Loucy (cell line): ENCODE data around the gene ZDHHC7.

ENCODE experiments used
- H2AFZ ChIP-seq: fragments of 200-600 bp; sonication (generic); 2 replicates; pipeline ENCODE4 v1.6.0; 2016; ENCODE audit warnings: antibody characterized with exemption, mild to moderate bottlenecking, low read length, moderate library complexity
- H3F3A ChIP-seq: fragments of 200-600 bp; 2 replicates; pipeline ENCODE4 v1.6.0; 2016; ENCODE audit warnings: antibody characterized with exemption, low read depth, mild to moderate bottlenecking
- H3K27me3 ChIP-seq: fragments of 200-600 bp; sonication (generic); 2 replicates; pipeline ENCODE4 v1.6.1; 2014; ENCODE audit warnings: low read length, mild to moderate bottlenecking; ENCODE audit not compliant: insufficient read depth, poor library complexity, severe bottlenecking
- H3K36me3 ChIP-seq: fragments of 200-600 bp; sonication (generic); 2 replicates; pipeline ENCODE4 v1.6.1; 2016; ENCODE audit warnings: low read length; ENCODE audit not compliant: insufficient read depth
- H3K4me1 ChIP-seq: fragments of 200-600 bp; sonication (generic); 2 replicates; pipeline ENCODE4 v1.5.1; 2014; ENCODE audit warnings: low read length, mild to moderate bottlenecking; ENCODE audit not compliant: insufficient read depth, poor library complexity, severe bottlenecking
- H3K4me2 ChIP-seq: fragments of 200-600 bp; sonication (generic); 2 replicates; pipeline ENCODE4 v1.6.0; 2014; ENCODE audit warnings: antibody characterized with exemption, low read length, low read depth, mild to moderate bottlenecking; ENCODE audit not compliant: poor library complexity, severe bottlenecking
- H3K4me3 ChIP-seq: fragments of 200-600 bp; sonication (generic); 2 replicates; pipeline ENCODE4 v1.5.1; 2014; ENCODE audit warnings: low read length, mild to moderate bottlenecking, mixed read lengths; ENCODE audit not compliant: poor library complexity, severe bottlenecking
- H3K79me2 ChIP-seq: fragments of 200-600 bp; sonication (generic); 2 replicates; pipeline ENCODE4 v1.6.1; 2014; ENCODE audit warnings: low read length; ENCODE audit not compliant: insufficient read depth
- H3K9ac ChIP-seq: fragments of 200-600 bp; sonication (generic); 2 replicates; pipeline ENCODE4 v1.6.0; 2014; ENCODE audit warnings: mild to moderate bottlenecking, low read depth, low read length, moderate library complexity; ENCODE audit not compliant: poor library complexity, severe bottlenecking
- H3K9me2 ChIP-seq: fragments of 200-600 bp; sonication (generic); replicated peaks from 2 replicates; pipeline ENCODE4 v1.6.1; 2016; ENCODE audit warnings: low read depth, low read length, mixed read lengths
- H3K9me3 ChIP-seq: fragments of 200-600 bp; sonication (generic); 2 replicates; pipeline ENCODE4 v1.6.1; 2014; ENCODE audit warnings: mild to moderate bottlenecking, antibody characterized with exemption, low read length, low read depth; ENCODE audit not compliant: insufficient read depth
- H4K20me1 ChIP-seq: fragments of 200-600 bp; sonication (generic); 2 replicates; pipeline ENCODE4 v1.6.0; 2014; ENCODE audit warnings: antibody characterized with exemption, low read length, mild to moderate bottlenecking; ENCODE audit not compliant: insufficient read depth, poor library complexity, severe bottlenecking
- CTCF ChIP-seq: fragments of 200-600 bp; sonication (generic); conservative IDR thresholded peaks from 2 replicates; pipeline ENCODE4 v1.5.1; 2014; ENCODE audit warnings: mild to moderate bottlenecking, antibody characterized with exemption, low read length
- EZH2phosphoT487 ChIP-seq: fragments of 200-600 bp; IDR thresholded peaks from 2 replicates; pipeline ENCODE4 v1.6.1; 2018; ENCODE audit warnings: antibody characterized with exemption, mild to moderate bottlenecking, moderate library complexity, borderline replicate concordance

The ZDHHC7 gene

DNA sequence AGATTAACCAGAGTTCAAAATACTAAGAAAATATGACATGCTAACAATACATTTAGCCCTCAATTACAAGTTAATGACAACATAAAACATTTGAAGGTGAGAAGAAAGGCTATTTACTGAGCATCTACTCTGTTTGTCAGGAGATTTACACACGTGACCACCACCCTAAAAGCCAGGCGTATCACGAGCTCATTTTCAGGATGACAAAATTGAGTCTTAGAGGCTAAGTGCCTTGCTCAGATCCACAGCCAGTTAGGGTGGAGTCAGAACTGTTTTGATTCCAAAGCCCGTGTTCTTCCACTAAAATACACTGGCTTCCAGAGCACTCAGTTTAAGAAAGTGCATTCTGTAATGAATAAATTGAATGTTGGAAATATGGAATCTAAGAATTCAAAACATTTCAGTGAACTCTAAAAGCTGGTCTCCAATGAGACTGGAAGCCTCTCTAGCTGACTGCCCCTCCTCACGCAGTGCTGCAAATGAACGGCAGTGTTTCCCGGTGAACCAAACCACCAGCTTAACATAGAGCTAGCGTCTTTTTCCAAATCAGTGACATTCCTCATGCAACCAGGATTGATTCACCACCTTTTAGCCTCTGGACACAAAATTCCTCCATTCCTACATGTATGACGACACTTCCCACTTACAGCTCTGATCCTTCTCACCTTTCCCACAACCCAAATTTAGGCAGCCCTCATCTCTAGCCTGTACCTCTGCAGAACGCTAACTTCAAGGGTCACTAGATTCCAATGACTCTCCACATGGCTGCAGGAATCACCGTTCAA lies 5.9 kb downstream of the ZDHHC7 start:
- Histone ChIP-seq H3K4me2 (peak overlapping the region; percentile 59), H3K9me3 (no peaks in the 10 kb centered on the region), H2AFZ (no peak overlapping the region), H3K36me3 (no peaks in the 10 kb centered on the region), H3K79me2 (peaks cover 85% of the 10 kb centered on the region), H3K9ac (no peak overlapping the region), H3K4me1 (peaks cover 38% of the 10 kb centered on the region), H3K4me3 (peak overlapping the region; percentile 3), H3F3A (no peaks in the 10 kb centered on the region), H4K20me1 (peaks cover 29% of the 10 kb centered on the region), H3K27me3 (no peaks in the 10 kb centered on the region), H3K9me2 (no peaks in the 10 kb centered on the region)
- no peak for TF ChIP-seq EZH2phosphoT487
- no peak for TF ChIP-seq CTCF

DNA sequence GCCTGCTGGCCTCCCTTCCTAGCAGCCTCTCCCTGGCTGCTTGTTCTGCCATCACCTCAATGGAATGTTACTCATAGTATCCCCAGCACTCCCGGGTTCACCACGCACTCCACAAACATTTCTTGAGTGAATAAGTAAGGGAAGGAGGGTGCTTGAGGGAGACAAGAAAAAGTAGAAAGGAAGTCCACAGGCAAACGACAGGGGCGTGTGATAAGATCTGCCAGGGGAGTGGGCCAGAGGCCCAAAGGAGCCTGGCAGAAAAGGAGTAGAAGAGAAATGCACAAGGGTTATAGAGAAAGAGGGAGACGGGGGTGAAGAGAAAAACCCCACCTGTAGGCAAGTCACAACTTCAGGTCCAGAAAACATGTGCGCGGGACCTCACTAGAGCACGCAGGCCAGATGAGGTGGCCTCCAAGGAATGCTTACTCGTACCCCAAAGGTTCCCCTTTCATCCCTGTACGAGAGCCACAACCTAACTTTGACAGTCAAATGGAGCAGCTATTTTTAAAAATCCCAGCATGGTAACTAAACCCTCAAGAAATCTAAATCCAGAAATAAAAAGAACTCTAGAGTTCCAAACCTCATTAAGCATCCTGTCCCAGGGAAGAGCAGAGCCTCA lies 6.6 kb downstream of the ZDHHC7 start:
- H3K9me3 ChIP-seq, result no peaks in the 10 kb centered on the region
- peak overlapping the region; percentile 3 for H3K4me3 ChIP-seq
- no peaks in the 10 kb centered on the region for H3F3A ChIP-seq
- H3K9me2 ChIP-seq, result no peaks in the 10 kb centered on the region
- H3K36me3 ChIP-seq, result peaks cover 1% of the 10 kb centered on the region; the same call in 1 of the 2 replicates
- H3K9ac ChIP-seq, result no peak overlapping the region
- H3K79me2 ChIP-seq, result peaks cover 85% of the 10 kb centered on the region
- H3K4me1 ChIP-seq, result peaks cover 33% of the 10 kb centered on the region
- no peaks in the 10 kb centered on the region for H3K27me3 ChIP-seq
- peak overlapping the region; percentile 59 for H3K4me2 ChIP-seq
- no peak overlapping the region for H2AFZ ChIP-seq
- peaks cover 28% of the 10 kb centered on the region for H4K20me1 ChIP-seq
- no peak for TF ChIP-seq EZH2phosphoT487
- TF ChIP-seq CTCF, result no peak

GRCh38 chr16:85003725-85004586 lies 7.4 kb downstream of the ZDHHC7 start:
- Histone ChIP-seq H3K79me2 (peaks cover 85% of the 10 kb centered on the region), H3K4me2 (peak overlapping the region; percentile 59), H3K4me3 (no peak overlapping the region), H4K20me1 (peaks cover 28% of the 10 kb centered on the region), H2AFZ (no peak overlapping the region), H3K9me2 (no peaks in the 10 kb centered on the region), H3K9me3 (no peaks in the 10 kb centered on the region), H3F3A (no peaks in the 10 kb centered on the region), H3K9ac (no peak overlapping the region), H3K4me1 (peaks cover 26% of the 10 kb centered on the region), H3K27me3 (no peaks in the 10 kb centered on the region), H3K36me3 (peaks cover 4% of the 10 kb centered on the region; the same call in 1 of the 2 replicates)
- TF ChIP-seq CTCF (no peak), EZH2phosphoT487 (no peak)
